Smooth muscle cell (in vitro differentiated cells): Measurements from ENCODE around the gene WFIKKN2. TPM values are rescaled to one million over a fixed set of nuclear protein-coding genes. Genes with fewer than 3 reads are reported as not detected.

Experiments
- DNase-seq: peaks from one replicate; lab custom pipeline; 2025; ENCODE audit not compliant: unreplicated experiment; lab: John Stamatoyannopoulos, UW
- H2AFZ ChIP-seq: fragments of 200-600 bp; sonication (generic); 2 replicates; pipeline ENCODE4 v1.6.0; 2016; ENCODE audit warnings: antibody characterized with exemption, low read depth, mild to moderate bottlenecking
- H3F3A ChIP-seq: fragments of 200-600 bp; sonication (generic); 2 replicates; pipeline ENCODE4 v1.6.0; 2017; ENCODE audit warnings: antibody characterized with exemption, low read depth
- H3K27ac ChIP-seq: fragments of 200-600 bp; sonication (generic); 2 replicates; pipeline ENCODE4 v1.5.1; 2016; ENCODE audit warnings: low read depth, mild to moderate bottlenecking
- H3K27me3 ChIP-seq: fragments of 200-600 bp; sonication (generic); 2 replicates; pipeline ENCODE4 v1.6.1; 2016; ENCODE audit warnings: low read depth, mild to moderate bottlenecking
- H3K36me3 ChIP-seq: fragments of 200-600 bp; sonication (generic); 2 replicates; pipeline ENCODE4 v1.5.1; 2016; ENCODE audit warnings: low read depth
- H3K4me1 ChIP-seq: fragments of 200-600 bp; sonication (generic); 2 replicates; pipeline ENCODE4 v1.5.1; 2016; ENCODE audit warnings: low read depth
- H3K4me2 ChIP-seq: fragments of 200-600 bp; sonication (generic); 2 replicates; pipeline ENCODE4 v1.6.0; 2016; ENCODE audit warnings: mild to moderate bottlenecking
- H3K4me3 ChIP-seq: fragments of 200-600 bp; sonication (generic); 2 replicates; pipeline ENCODE4 v1.5.1; 2016; ENCODE audit warnings: mild to moderate bottlenecking
- H3K79me2 ChIP-seq: fragments of 200-600 bp; sonication (generic); 2 replicates; pipeline ENCODE4 v1.6.0; 2016; ENCODE audit warnings: low read depth, mild to moderate bottlenecking
- H3K9ac ChIP-seq: fragments of 200-600 bp; sonication (generic); 2 replicates; pipeline ENCODE4 v1.6.0; 2016; ENCODE audit warnings: low read depth
- H3K9me3 ChIP-seq: fragments of 200-600 bp; sonication (generic); replicated peaks from 2 replicates; pipeline ENCODE4 v1.5.1; 2016; ENCODE audit warnings: low read depth
- H4K20me1 ChIP-seq: fragments of 200-600 bp; sonication (generic); 2 replicates; pipeline ENCODE4 v1.6.0; 2016; ENCODE audit warnings: low read depth
- CTCF ChIP-seq: fragments of 200-600 bp; sonication (generic); IDR thresholded peaks from 2 replicates; pipeline ENCODE4 v1.5.1; 2017; ENCODE audit warnings: borderline replicate concordance, mild to moderate bottlenecking, antibody characterized with exemption; ENCODE audit not compliant: insufficient read depth, poor library complexity, severe bottlenecking
- WGBS: methylation state at CpG from one replicate; pipeline ENCODE4 v1.1.7; 2016; ENCODE audit warnings: low lambda C conversion rate; 5-methylcytosine and 5-hydroxymethylcytosine counted together
- polyA plus RNA-seq: library from polyadenylated mRNA; unstranded; fragments of >200 nt; fragmentation: Nextera tagmentation; extraction: Ambion mirVana; gene quantifications from 2 replicates; pipeline ENCODE4 v1.2.1, GENCODE V29; 2016
- total RNA-seq: library from RNA; depleted of rRNA; stranded (reverse); fragments of >200 nt; gene quantifications from 2 replicates; pipeline ENCODE4 v1.2.3, GENCODE V29; 2014

The WFIKKN2 gene
- total and polyA plus RNA-seq, 2 experiments from 2014 or later, result not detected

- no peak overlapping the region for H3K27ac ChIP-seq
- 88% methylated on average over 11 of the region's 11 CpGs for WGBS
- peaks cover 41% of the 10 kb centered on the region for H3K79me2 ChIP-seq
Observed at GRCh38 chr17:50863221-50863843, 27.9 kb downstream of the WFIKKN2 start.

GRCh38 chr17:50863931-50864330 lies 28.5 kb downstream of the WFIKKN2 start:
- peak overlapping the region; percentile 94 for H3K9ac ChIP-seq
- no peak for DNase-seq
- TF ChIP-seq CTCF, result no peak
- no peak overlapping the region for H3K27ac ChIP-seq
- no peaks in the 10 kb centered on the region for H3K27me3 ChIP-seq
- peaks cover 24% of the 10 kb centered on the region for H3K4me1 ChIP-seq
- peak overlapping the region; percentile 98 for H3K4me2 ChIP-seq
- peaks cover 11% of the 10 kb centered on the region for H3F3A ChIP-seq
- H3K4me3 ChIP-seq, result peak overlapping the region; percentile 98
- 94% methylated on average over 3 of the region's 3 CpGs for WGBS
- H4K20me1 ChIP-seq, result peaks cover 44% of the 10 kb centered on the region
- H3K36me3 ChIP-seq, result no peaks in the 10 kb centered on the region
- no peaks in the 10 kb centered on the region for H3K9me3 ChIP-seq
- H3K79me2 ChIP-seq, result peaks cover 41% of the 10 kb centered on the region
- no peak overlapping the region for H2AFZ ChIP-seq

More at GRCh38 chr17:50863221-50863843, 27.9 kb downstream of the WFIKKN2 start:
- H3K4me2 ChIP-seq, result peak overlapping the region; percentile 98
- no peaks in the 10 kb centered on the region for H3K27me3 ChIP-seq
- H3K4me1 ChIP-seq, result peaks cover 22% of the 10 kb centered on the region
- H3K36me3 ChIP-seq, result no peaks in the 10 kb centered on the region
- H3K9ac ChIP-seq, result no peak overlapping the region
- TF ChIP-seq CTCF, result peak; percentile 41
- peak overlapping the region; percentile 98 for H3K4me3 ChIP-seq
- H3K9me3 ChIP-seq, result no peaks in the 10 kb centered on the region
- peaks cover 44% of the 10 kb centered on the region for H4K20me1 ChIP-seq
- H3F3A ChIP-seq, result peaks cover 11% of the 10 kb centered on the region
- DNase-seq, result no peak
- H2AFZ ChIP-seq, result no peak overlapping the region

GRCh38 chr17:50864747-50865059 lies 29.3 kb downstream of the WFIKKN2 start:
- DNase-seq, result no peak
- WGBS, result 17% methylated on average over 6 of the region's 6 CpGs
- Histone ChIP-seq H3K36me3 (no peaks in the 10 kb centered on the region), H3K9me3 (no peaks in the 10 kb centered on the region), H3K9ac (peak overlapping the region; percentile 94), H3K27ac (peak overlapping the region; percentile 73), H3K27me3 (no peaks in the 10 kb centered on the region), H3F3A (peaks cover 11% of the 10 kb centered on the region), H2AFZ (no peak overlapping the region), H3K4me2 (peak overlapping the region; percentile 98), H4K20me1 (peaks cover 44% of the 10 kb centered on the region), H3K4me3 (peak overlapping the region; percentile 98), H3K79me2 (peaks cover 41% of the 10 kb centered on the region), H3K4me1 (peaks cover 24% of the 10 kb centered on the region)
- TF ChIP-seq CTCF, result no peak
